ENCODE data around the gene GPR6.

The GPR6 gene

DNA sequence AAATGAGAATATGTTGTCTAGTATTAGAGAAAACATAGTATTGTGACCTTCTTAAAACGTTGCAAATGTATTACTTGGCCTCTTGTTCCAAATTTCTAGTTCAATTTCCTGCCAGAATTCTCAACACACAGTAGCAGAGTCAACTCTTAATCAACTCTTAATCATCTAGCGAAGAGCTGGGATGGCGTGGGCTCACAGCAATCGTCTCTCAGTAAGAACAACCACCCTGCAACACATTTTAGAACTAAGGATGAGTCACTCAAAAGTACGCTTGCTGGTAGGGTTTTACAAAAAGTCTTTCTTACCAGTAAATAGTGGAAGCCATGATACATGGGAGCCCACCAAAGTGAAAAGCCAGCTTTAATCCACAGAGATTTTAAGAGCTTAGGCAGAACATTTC is 24.6 kb downstream of the GPR6 start:
- DNase-seq: no peak

DNA sequence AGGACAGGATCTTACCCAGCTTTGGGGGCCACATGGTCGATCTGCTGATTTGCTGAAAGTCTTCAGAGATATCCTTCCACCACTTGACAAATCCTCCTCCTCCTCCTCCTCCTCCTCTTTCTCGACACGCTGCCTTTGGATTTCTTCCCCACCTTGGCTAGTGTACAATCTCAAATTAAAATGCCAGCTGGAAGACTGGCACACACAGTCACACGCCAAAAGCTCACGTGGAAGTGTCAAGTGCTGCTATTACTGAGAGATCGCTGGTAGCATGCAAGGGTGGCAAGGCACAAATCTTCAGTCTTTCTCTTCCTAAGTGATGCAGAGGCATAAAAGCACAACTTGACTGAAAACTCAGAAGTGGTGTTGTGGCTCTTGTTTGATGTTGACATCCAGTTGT is 35.3 kb downstream of the GPR6 start:
- no peak for DNase-seq

DNA sequence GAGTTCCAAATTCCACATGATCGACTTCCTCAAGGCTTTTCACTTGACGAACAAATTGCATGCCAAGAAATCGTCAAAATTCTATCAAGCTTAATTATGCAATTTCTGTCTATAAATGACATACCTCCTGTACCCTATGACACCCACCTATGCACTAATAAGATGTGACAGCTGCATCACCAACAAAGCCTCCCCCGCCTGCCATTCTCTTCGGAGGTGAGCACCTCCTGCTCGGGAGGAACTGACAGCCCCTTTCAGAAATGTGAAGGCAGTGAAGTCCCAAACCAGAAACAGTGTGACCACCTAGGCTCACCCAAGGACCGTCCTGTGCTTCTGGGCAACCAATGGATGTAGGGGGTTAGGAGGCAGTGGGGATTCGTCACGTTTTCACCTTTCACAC is 37.1 kb downstream of the GPR6 start:
- no peak for DNase-seq

DNA sequence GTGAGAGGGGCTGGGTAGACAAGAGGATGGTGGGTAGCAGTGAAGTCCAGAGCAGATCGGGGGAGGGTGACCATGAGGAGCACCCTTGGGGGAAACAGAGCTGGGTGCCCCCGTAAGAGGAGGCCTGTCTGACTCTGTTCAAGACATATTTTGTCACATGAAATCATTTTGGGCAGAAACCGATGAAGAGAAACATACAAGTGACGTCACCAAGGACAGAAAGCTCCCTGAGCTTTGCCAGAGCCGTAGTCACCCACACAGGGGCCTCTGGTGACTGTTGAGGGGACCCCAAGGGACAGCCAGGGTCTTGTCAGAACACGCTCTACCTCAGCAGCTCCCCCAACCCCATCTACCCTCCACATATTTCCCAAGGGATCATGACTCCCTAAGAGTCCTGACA is 39.2 kb downstream of the GPR6 start:
- DNase-seq: no peak

DNA sequence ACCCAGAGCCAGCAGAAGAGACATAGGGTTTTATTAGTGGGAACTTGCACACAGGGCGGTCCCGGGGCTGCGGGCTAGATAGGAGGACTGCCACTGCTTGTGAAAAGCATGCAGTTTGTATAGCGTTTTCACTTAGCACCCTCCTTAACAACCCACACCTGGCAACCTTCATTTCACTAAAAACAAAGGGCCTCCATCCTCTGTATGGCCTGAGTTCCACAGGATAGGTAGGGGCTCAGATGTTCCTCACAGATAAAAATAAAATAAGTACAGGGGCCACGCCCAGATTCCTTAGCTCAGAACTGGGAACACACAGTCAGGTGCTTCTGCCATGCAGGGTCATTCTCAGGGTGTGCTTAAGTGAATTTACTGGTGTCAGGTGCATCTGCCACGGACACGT is 39.8 kb downstream of the GPR6 start:
- no peak for DNase-seq

DNA sequence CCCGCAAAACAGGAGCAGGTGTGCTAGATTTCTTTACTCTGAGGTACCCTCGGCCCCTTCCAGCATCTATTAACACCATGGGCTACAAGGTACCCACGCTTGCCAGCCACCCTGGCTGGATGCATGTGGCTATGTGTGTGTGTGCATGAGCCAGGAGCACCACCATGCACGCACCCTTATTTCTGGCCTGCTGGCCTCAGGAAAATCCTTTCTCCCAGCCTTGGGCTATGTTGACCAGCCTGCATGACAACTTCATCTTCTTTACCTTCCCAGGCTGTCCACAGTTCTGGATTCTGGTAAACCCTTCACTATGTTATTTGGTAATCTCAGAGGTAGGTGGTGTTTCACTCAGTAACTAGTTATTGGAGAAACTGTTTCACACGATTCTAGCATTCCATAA is 40.4 kb downstream of the GPR6 start:
- DNase-seq: no peak

DNA sequence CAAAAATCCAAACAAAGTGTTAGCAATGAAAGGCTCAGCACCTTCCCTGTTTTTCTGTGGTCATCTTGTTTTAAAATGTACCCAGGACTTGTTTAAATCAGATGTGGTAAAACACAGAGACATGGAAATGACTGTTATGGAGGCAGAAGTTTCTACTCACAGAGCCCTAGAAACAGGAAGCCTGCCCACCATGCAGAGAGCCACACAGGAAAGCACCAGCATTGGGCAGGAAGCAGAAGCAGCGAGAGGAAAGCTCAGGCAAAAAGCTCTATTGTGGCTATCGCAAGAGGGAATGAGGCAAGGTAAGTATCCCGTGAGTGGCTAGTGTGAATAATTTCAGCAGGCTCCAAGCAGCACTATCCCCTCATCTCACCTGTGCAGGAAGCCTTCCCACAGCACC is 42.8 kb downstream of the GPR6 start:
- no peak for DNase-seq

DNA sequence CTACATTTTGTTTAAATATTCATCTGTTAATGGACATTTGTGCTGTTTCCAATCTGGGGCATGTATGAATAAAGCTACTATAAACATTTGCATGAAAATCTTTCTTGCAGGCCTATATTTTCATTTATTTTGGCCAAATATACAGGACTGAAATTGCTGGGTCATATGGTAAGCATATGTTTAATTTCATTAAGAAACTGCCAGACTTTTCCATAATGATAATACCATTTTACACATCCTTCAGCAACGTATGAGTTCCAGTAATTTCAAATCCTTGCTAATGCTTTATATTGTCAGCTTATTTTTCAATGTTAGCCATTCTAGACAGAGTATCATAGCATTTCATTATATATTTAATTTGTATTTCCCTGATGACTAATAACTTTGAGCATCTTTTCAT is 51.0 kb downstream of the GPR6 start:
- DNase-seq: no peak

Data from effector CD8-positive, alpha-beta T cell (primary cell).